OCI-LY7 (cell line): Measurements from ENCODE around the gene ADIPOQ. TPM values are rescaled to one million over a fixed set of nuclear protein-coding genes. Genes with fewer than 3 reads are reported as not detected.
"Not testable (repeated sequence)": the region's sequence is repeated elsewhere in the genome, so short reads cannot be mapped to it uniquely, and the experiment has no call there.

Experiments
- BruUV-seq: library from RNA; stranded (reverse); fragments of 400-500 nt; replicated peaks from 2 replicates; lab custom pipeline; 2021; lab: Mats Ljungman, UMichigan
- CTCF ChIA-PET: fragments of 300-600 bp; sonication (Branson Sonifier 250); formaldehyde crosslinking; loops from one replicate; lab custom pipeline; 2022; ENCODE audit warnings: antibody characterized with exemption; ENCODE audit not compliant: unreplicated experiment; lab: Charles Lee
- POLR2A ChIA-PET: fragments of 300-600 bp; sonication (Branson Sonifier 250); formaldehyde crosslinking; loops from one replicate; lab custom pipeline; 2022; ENCODE audit warnings: antibody characterized with exemption; lab: Charles Lee
- DNase-seq: peaks from one replicate; pipeline ENCODE4 v3.0.0-alpha.2; 2015; ENCODE audit warnings: low spot score
- H2AFZ ChIP-seq: fragments of 200-600 bp; sonication (generic), shearing (Covaris generic); 2 replicates; pipeline ENCODE4 v1.6.1; 2014; ENCODE audit warnings: mild to moderate bottlenecking, antibody characterized with exemption, low read length, moderate library complexity
- H3K27ac ChIP-seq: fragments of 200-600 bp; sonication (generic); 2 replicates; pipeline ENCODE4 v1.5.1; 2014; ENCODE audit warnings: mixed run types, low read depth, mild to moderate bottlenecking, moderate library complexity, low read length, inconsistent platforms; ENCODE audit not compliant: poor library complexity, severe bottlenecking
- H3K36me3 ChIP-seq: fragments of 200-600 bp; sonication (generic); 2 replicates; pipeline ENCODE4 v1.6.1; 2014; ENCODE audit warnings: mild to moderate bottlenecking, antibody characterized with exemption, low read length, moderate library complexity, mixed read lengths; ENCODE audit not compliant: insufficient read depth
- H3K4me1 ChIP-seq: fragments of 200-600 bp; sonication (generic); 2 replicates; pipeline ENCODE4 v1.5.1; 2014; ENCODE audit warnings: mild to moderate bottlenecking, low read length; ENCODE audit not compliant: insufficient read depth, poor library complexity, severe bottlenecking
- H3K4me2 ChIP-seq: fragments of 200-600 bp; sonication (generic); 2 replicates; pipeline ENCODE4 v1.6.1; 2014; ENCODE audit warnings: mild to moderate bottlenecking, low read length
- H3K4me3 ChIP-seq: fragments of 200-600 bp; sonication (generic); 2 replicates; pipeline ENCODE4 v1.5.1; 2014; ENCODE audit warnings: mild to moderate bottlenecking, low read depth, low read length; ENCODE audit not compliant: poor library complexity, severe bottlenecking
- H3K79me2 ChIP-seq: fragments of 200-600 bp; sonication (generic); 2 replicates; pipeline ENCODE4 v1.6.1; 2016; ENCODE audit warnings: low read depth, mild to moderate bottlenecking, low read length, moderate library complexity, mixed read lengths; ENCODE audit not compliant: insufficient read depth
- H3K9me2 ChIP-seq: fragments of 200-600 bp; sonication (generic); 2 replicates; pipeline ENCODE4 v1.6.1; 2016; ENCODE audit warnings: mild to moderate bottlenecking, low read length, mixed read lengths; ENCODE audit not compliant: insufficient read depth
- H3K9me3 ChIP-seq: fragments of 200-600 bp; sonication (generic); 2 replicates; pipeline ENCODE4 v1.6.1; 2014; ENCODE audit warnings: mild to moderate bottlenecking, mixed run types, low read length, mixed read lengths
- H4K20me1 ChIP-seq: fragments of 200-600 bp; sonication (generic); 2 replicates; pipeline ENCODE4 v1.6.1; 2014; ENCODE audit warnings: mild to moderate bottlenecking, antibody characterized with exemption, low read length, moderate library complexity, mixed read lengths; ENCODE audit not compliant: insufficient read depth
- EZH2phosphoT487 ChIP-seq: fragments of 200-600 bp; sonication (generic); IDR thresholded peaks from 2 replicates; pipeline ENCODE4 v1.6.1; 2018; ENCODE audit warnings: low read depth, borderline replicate concordance, mild to moderate bottlenecking, mixed run types, antibody characterized with exemption, low read length, moderate library complexity, mixed read lengths
- intact Hi-C: fragments of 100-400 bp; cut with micrococcal nuclease; formaldehyde crosslinking; loops from one replicate; pipeline ENCODE4 v1.10.0; 2022; ENCODE audit not compliant: unreplicated experiment
- total RNA-seq, 2 experiments: library from RNA; depleted of rRNA in 1 of 2; stranded (reverse); fragments of >200 nt in 1 of 2; shearing (Covaris generic) in 1 of 2; gene quantifications; 2 replicates each; pipeline ENCODE4 v1.2.3, GENCODE V29; 2014 to 2022
- TF ChIP-seq, protein P1 (sequence below): fragments of 200-600 bp; sonication (generic); conservative IDR thresholded peaks from 2 replicates; pipeline ENCODE4 v1.5.1; 2014; ENCODE audit warnings: mild to moderate bottlenecking, antibody characterized with exemption, low read length, moderate library complexity, mixed read lengths

Gene ADIPOQ
- total RNA-seq, 2 experiments from 2014 or later, result not detected

DNA sequence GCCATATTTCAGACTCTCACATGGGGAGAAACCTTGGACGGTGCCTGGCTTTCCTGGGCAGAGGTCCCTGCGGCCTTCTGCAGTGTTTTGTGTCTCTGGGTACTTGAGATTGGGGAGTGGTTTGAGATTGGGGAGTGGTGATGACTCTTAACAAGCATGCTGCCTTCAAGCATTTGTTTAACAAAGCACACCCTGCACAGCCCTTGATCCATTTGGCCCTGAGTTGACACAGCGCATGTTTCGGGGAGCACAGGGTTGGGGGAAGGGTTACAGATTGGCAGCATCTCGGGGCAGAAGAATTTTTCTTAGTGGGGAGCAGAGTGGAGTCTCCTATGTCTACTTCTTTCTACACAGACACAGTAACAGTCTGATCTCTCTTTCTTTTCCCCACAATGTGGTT is 23.6 kb downstream of the ADIPOQ start:
- H3K4me2 ChIP-seq, H3K4me3 ChIP-seq, intact Hi-C loops, H3K9me2 ChIP-seq, H3K9me3 ChIP-seq, H2AFZ ChIP-seq, H3K4me1 ChIP-seq, BruUV-seq, H3K36me3 ChIP-seq, H3K79me2 ChIP-seq, DNase-seq, POLR2A ChIA-PET, H3K27ac ChIP-seq, H4K20me1 ChIP-seq, CTCF ChIA-PET: not testable (repeated sequence)

DNA sequence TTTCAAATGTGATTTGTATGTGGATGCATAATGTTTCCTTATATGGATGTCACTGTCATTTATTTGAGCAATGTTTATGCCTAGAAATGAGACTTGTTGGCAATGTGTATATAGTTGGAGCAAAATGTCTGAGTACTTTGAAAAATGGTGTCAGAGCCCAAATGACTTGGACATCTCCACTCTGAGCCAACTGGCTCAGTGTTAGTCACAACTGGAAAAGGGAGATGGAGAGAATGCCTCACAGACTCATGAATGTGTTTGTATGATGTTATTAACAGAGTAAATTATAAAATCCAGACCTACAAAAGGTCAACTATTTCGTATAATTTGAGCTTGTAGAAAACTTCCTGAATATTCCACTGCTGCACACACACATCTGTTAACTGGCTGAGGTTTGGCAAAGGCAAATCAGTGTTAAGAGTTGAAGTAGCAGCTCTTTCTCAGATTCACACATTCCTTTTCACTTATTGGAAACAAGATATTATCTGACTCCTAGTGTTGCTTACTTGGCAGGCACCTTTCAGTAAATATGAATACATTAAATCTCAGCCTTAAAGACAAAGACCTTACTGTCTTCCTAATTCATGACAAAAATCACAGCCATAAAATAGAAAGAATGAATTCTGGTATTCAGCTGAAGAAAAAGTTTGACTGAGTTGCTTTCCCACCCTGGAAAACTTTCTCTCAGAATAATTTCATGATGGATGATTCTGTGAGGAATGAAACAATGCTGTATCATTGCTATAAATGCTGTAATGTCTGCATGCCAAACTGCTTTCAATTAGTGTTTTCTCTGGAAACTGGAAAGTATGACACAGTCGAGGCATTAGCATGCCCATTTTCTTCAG is 27.0 kb downstream of the ADIPOQ start:
- BruUV-seq, result no TSS peak
- Histone ChIP-seq H3K27ac (no peak overlapping the region), H3K79me2 (no peaks in the 10 kb centered on the region), H2AFZ (no peak overlapping the region), H3K9me3 (no peaks in the 10 kb centered on the region), H3K36me3 (no peaks in the 10 kb centered on the region), H3K4me2 (no peak overlapping the region), H3K4me1 (peaks cover 5% of the 10 kb centered on the region), H3K4me3 (no peak overlapping the region), H4K20me1 (no peaks in the 10 kb centered on the region), H3K9me2 (no peaks in the 10 kb centered on the region)
- TF ChIP-seq EZH2phosphoT487, result no peak
- TF ChIP-seq, protein P1, sequence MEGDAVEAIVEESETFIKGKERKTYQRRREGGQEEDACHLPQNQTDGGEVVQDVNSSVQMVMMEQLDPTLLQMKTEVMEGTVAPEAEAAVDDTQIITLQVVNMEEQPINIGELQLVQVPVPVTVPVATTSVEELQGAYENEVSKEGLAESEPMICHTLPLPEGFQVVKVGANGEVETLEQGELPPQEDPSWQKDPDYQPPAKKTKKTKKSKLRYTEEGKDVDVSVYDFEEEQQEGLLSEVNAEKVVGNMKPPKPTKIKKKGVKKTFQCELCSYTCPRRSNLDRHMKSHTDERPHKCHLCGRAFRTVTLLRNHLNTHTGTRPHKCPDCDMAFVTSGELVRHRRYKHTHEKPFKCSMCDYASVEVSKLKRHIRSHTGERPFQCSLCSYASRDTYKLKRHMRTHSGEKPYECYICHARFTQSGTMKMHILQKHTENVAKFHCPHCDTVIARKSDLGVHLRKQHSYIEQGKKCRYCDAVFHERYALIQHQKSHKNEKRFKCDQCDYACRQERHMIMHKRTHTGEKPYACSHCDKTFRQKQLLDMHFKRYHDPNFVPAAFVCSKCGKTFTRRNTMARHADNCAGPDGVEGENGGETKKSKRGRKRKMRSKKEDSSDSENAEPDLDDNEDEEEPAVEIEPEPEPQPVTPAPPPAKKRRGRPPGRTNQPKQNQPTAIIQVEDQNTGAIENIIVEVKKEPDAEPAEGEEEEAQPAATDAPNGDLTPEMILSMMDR, result no peak
- no peak for DNase-seq
- ChIA-PET CTCF (no interaction called here), POLR2A (interaction anchor here (1.1 kb wide), 1 partner anchor 9 kb away, joined by 8 read pairs; no protein-coding TSS in a partner anchor)
- intact Hi-C loops, result no loop called here

DNA sequence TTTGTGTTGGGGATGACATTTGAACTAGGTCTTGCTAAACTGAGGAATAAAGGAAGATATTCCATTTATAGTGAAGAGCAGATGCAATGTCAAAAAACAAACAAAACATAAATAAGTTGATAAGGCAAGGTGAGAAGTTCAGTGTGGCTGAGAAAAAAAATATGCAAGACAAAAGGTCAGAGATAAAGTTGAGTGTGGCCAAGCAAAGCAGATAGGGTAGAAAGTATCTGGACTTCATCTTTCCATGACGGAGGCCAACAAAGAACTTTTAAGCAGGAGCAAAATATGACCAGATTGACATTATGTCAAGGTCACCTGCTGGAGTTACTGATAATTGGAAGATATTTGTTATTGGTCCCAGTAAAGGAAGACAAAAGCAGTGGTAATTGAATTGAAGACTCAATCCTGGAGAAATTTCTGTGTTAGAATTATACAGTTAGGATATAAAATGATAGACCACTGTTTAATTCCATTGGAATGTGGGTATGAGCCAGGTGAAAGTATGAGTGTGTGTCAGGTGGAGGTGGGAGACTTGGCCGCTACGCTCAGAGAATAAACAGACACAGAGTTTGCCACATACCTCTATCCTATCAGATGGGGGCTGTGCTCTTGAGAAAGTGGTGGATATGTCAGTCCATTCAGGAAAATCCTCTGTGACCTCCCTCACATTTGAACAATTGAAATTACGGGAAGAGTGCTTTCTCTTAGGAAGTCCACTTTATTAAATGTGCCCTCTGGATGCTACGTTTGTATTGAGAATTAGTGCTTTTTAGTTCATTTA is 28.1 kb downstream of the ADIPOQ start:
- Histone ChIP-seq H3K36me3 (no peaks in the 10 kb centered on the region), H3K27ac (no peak overlapping the region), H4K20me1 (no peaks in the 10 kb centered on the region), H3K9me2 (no peaks in the 10 kb centered on the region), H3K4me1 (peaks cover 5% of the 10 kb centered on the region), H3K4me3 (no peak overlapping the region), H3K4me2 (no peak overlapping the region), H3K9me3 (no peaks in the 10 kb centered on the region), H3K79me2 (no peaks in the 10 kb centered on the region), H2AFZ (no peak overlapping the region)
- intact Hi-C loops, result no loop called here
- no peak for TF ChIP-seq EZH2phosphoT487
- TF ChIP-seq, protein P1, result no peak
- ChIA-PET POLR2A (no interaction called here), CTCF (no interaction called here)
- no TSS peak for BruUV-seq
- DNase-seq, result no peak
